Calu3 (cell line): ENCODE results near the gene UCHL5. TPM values are rescaled to one million over a fixed set of nuclear protein-coding genes. Genes with fewer than 3 reads are reported as not detected.

Source experiments
- Bru-seq: library from RNA; stranded (reverse); fragments of 400-500 nt; gene quantifications from one replicate; lab custom pipeline; 2021; lab: Mats Ljungman, UMichigan
- BruChase-seq, 2 experiments: library from RNA; stranded (reverse); fragments of 400-500 nt; gene quantifications; one replicate each; lab custom pipeline; 2021; lab: Mats Ljungman, UMichigan
- BruUV-seq: library from RNA; stranded (reverse); fragments of 400-500 nt; replicated peaks from 2 replicates; lab custom pipeline; 2021; lab: Mats Ljungman, UMichigan
- CTCF ChIA-PET: fragments of 300-600 bp; sonication (Branson Sonifier 250); formaldehyde crosslinking; loops from one replicate; lab custom pipeline; 2022; ENCODE audit warnings: antibody characterized with exemption; lab: Charles Lee
- DNase-seq: peaks from one replicate; pipeline ENCODE4 v3.0.0; 2022
- H3K27ac Mint-ChIP-seq: one replicate; pipeline ENCODE4 v1.8.0; 2022; ENCODE audit warnings: mixed read lengths; ENCODE audit not compliant: unreplicated experiment
- H3K27me3 Mint-ChIP-seq: one replicate; pipeline ENCODE4 v1.8.0; 2022; ENCODE audit warnings: mixed read lengths; ENCODE audit not compliant: unreplicated experiment
- H3K36me3 Mint-ChIP-seq: one replicate; pipeline ENCODE4 v1.8.0; 2022; ENCODE audit warnings: mild to moderate bottlenecking, moderate library complexity, mixed read lengths; ENCODE audit not compliant: insufficient read depth, unreplicated experiment
- H3K4me1 Mint-ChIP-seq: one replicate; pipeline ENCODE4 v1.8.0; 2022; ENCODE audit warnings: mild to moderate bottlenecking, low read depth, mixed read lengths; ENCODE audit not compliant: unreplicated experiment
- H3K4me3 Mint-ChIP-seq: one replicate; pipeline ENCODE4 v1.8.0; 2022; ENCODE audit warnings: mild to moderate bottlenecking, low read depth, moderate library complexity, mixed read lengths; ENCODE audit not compliant: unreplicated experiment
- H3K9me3 Mint-ChIP-seq: one replicate; pipeline ENCODE4 v1.8.0; 2022; ENCODE audit warnings: low read depth, mixed read lengths; ENCODE audit not compliant: unreplicated experiment
- CTCF ChIP-seq: fragments of 200-600 bp; IDR thresholded peaks from one replicate; pipeline ENCODE4 v1.8.0; 2022; ENCODE audit warnings: antibody characterized with exemption; ENCODE audit not compliant: unreplicated experiment
- intact Hi-C: fragments of 100-400 bp; cut with micrococcal nuclease; formaldehyde crosslinking; loops from one replicate; pipeline ENCODE4 v1.10.0; 2022; ENCODE audit not compliant: unreplicated experiment
- long read RNA-seq: library from polyadenylated mRNA; stranded (forward); transcript quantifications from one replicate; pipeline ENCODE4 v2.0.0, GENCODE V29; 2022
- total RNA-seq: library from RNA; stranded (reverse); gene quantifications from 2 replicates; pipeline ENCODE4 v1.2.3, GENCODE V29; 2022

UCHL5 gene
- total RNA-seq: 69.9 and 73.7 TPM in 2 replicates
- percentile 93 among the genes with signal in this experiment for Bru-seq, nascent RNA
- BruChase-seq, experiment 1, labeled RNA remaining after a 6-hour chase: percentile 89 among the genes with signal in this experiment
- percentile 92 among the genes with signal in this experiment for BruChase-seq, experiment 2, labeled RNA remaining after a 2-hour chase
- long read RNA-seq, full-length matches to known transcripts: 104 of 158 reads
- long read RNA-seq, partial matches to known transcripts: 15 of 158 reads
- long read RNA-seq, other reads (novel, unspliced or antisense): 39 of 158 reads

GRCh38 chr1:193059282-193060114 lies at the start of gene UCHL5, which contains the start of gene RO60:
Gene UCHL5, minus strand, starts transcription at chr1:193059360. Its CDS starts 100 bp downstream, at chr1:193059260.
Gene RO60, plus strand, starts transcription at chr1:193059612. Its CDS starts 9,443 bp downstream, at chr1:193069055.
- Mint-ChIP-seq H3K27ac (peak within 1 kb of the TSS; percentile 90), H3K36me3 (peaks cover 38% of the 10 kb centered on the region), H3K27me3 (no peaks in the 10 kb centered on the region), H3K9me3 (no peaks in the 10 kb centered on the region), H3K4me3 (peak within 1 kb of the TSS; percentile 92), H3K4me1 (peaks cover 26% of the 10 kb centered on the region)
- TF ChIP-seq CTCF: no peak
- DNase-seq: peak; percentile 97
- BruUV-seq: no TSS peak
- CTCF ChIA-PET: interaction anchor here (0.9 to 1.7 kb wide), 4 partner anchors 11 to 129 kb away, joined by 3 to 6 read pairs (median 3); partner anchors contain the start of gene GLRX2
- intact Hi-C loops: loop anchor here (5.0 kb wide), 2 partner anchors 43 to 63 kb away; partner anchors contain the start of gene CDC73

DNA sequence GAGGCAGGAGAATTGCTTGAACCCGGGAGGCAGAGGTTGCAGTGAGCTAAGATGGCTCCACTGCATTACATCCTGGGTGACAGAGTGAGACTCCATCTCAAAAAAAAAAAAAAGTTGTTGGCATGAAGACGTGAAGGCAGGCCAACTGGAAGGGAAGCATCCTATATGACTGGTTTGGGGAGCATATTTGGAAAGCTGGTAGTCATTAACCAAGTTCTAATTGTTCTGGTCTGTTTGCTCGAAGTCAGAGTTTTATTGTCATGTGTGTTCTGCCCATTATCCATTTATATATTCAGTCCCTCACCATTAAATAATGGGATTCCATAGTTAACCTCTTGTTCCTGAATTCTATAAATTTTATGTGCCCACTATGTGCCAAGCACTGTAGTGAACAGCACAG lies 49.3 kb upstream of the UCHL5 start:
- TF ChIP-seq CTCF: no peak
- no peaks in the 10 kb centered on the region for H3K9me3 Mint-ChIP-seq
- H3K27ac Mint-ChIP-seq: no peak overlapping the region
- BruUV-seq: no TSS peak
- no peaks in the 10 kb centered on the region for H3K27me3 Mint-ChIP-seq
- DNase-seq: no peak
- peaks cover 16% of the 10 kb centered on the region for H3K4me1 Mint-ChIP-seq
- peaks cover 22% of the 10 kb centered on the region for H3K36me3 Mint-ChIP-seq
- intact Hi-C loops: no loop called here
- H3K4me3 Mint-ChIP-seq: no peak overlapping the region
- CTCF ChIA-PET: no interaction called here

DNA sequence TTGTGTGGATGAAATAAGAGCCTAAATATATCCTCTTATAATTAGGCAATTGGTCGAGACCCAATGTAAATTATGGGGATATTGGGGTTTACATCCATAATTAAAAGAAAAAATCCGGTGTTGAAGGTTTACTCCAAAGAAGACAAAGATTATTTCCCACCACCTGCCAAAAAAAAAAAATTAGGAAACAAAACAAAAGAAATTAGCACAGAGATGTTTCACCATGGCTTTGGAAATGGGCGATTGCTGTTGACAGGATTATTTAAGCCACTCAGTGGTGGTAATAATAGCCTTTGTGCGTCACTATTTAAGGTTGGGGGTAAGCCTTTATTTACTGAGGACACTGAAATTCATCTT lies 46.6 kb upstream of the UCHL5 start:
- Mint-ChIP-seq H3K27me3 (no peaks in the 10 kb centered on the region), H3K9me3 (no peaks in the 10 kb centered on the region), H3K4me3 (peak overlapping the region; percentile 83), H3K36me3 (peaks cover 22% of the 10 kb centered on the region), H3K4me1 (peaks cover 17% of the 10 kb centered on the region), H3K27ac (peak overlapping the region; percentile 76)
- no peak for TF ChIP-seq CTCF
- BruUV-seq: TSS peak; percentile 83
- intact Hi-C loops: loop anchor here (2.0 kb wide), 1 partner anchor 17 kb away; the partner anchor contains the start of gene CDC73
- CTCF ChIA-PET: interaction anchor here (0.8 to 2.1 kb wide), 2 partner anchors 16 to 47 kb away, joined by 3 to 8 read pairs; partner anchors contain the start of genes CDC73, RO60 and UCHL5
- DNase-seq: no peak
